ENCODE results near the gene EDN3.

Gene EDN3

GRCh38 chr20:59371431-59371830 lies 71.0 kb downstream of the EDN3 start:
- peak; percentile 34 for DNase-seq

GRCh38 chr20:59374261-59374660 lies 73.8 kb downstream of the EDN3 start:
- no peak for DNase-seq

GRCh38 chr20:59375541-59375940 lies 75.1 kb downstream of the EDN3 start:
- no peak for DNase-seq
